ENCODE results near the gene FAM153A.
"Not testable (repeated sequence)": the region's sequence is repeated elsewhere in the genome, so short reads cannot be mapped to it uniquely, and the experiment has no call there.

The FAM153A gene

DNA sequence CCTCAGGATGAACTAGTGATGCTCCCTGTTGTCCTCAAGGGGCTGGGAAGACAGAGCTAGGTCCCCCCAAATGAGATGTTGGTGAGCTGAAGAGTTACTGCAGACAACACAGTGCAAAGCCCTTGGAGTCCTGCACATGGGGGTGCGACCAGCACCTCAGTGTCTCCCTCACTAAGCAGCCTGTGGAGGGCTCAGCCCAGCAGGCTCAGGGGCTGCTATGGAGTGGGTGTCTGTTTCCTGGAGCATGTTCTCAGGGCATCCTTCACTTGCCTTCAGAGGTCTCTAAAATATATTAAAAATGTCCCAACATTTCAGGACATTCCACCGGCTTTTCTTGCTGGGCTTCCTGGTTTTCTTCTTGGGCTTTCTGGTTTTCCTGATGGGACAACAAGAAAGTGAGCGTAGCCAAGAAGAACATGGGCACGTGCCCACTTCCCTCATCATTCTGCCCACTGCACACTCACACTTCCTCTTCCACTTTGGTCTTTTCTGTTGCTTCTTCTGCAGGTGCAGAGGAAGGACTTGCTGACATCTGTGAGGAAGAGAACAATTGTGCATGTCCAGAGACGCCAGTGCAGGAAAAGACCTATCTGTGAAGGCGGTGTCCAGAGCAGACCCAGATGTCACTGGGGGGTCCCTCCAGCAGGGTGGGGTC lies 58.7 kb downstream of the FAM153A start:
- not testable (repeated sequence) for DNase-seq

DNA sequence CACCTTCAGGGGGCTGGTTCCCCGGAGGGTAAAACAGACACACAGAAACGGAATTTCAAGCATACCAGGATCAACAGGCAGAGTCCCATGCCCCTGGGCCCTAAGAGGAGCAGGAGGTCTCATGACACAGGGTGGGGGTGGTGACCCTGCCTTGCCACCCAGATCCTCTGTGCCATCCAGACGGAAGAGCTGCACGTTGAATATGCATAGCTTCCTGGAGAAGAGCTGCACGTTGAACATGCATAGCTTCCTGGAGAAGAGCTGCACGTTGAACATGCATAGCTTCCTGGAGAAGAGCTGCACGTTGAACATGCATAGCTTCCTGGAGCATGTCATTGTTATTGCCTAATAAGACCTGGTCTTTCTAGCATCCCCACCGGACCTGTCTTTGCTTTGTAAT lies 59.9 kb downstream of the FAM153A start:
- DNase-seq = not testable (repeated sequence)

DNA sequence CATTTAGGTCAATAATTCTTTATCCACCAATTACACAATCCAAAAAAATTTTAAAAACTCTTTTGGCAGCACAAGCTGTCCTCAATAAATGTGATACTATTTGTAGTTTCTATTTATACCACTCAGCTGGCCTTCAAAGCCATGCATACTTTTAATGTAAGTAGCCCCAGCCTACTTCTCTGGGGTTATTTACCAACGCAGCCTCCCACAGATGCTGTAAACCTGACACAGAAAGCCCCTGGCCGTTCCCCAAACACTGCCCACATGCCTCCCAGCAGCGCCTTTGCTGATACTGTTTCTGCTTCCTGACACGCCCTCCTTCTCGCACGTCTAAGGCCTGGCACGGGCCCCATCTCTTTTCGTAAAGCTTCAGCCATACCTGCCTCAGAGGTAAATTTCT lies 62.7 kb downstream of the FAM153A start:
- not testable (repeated sequence) for DNase-seq

DNA sequence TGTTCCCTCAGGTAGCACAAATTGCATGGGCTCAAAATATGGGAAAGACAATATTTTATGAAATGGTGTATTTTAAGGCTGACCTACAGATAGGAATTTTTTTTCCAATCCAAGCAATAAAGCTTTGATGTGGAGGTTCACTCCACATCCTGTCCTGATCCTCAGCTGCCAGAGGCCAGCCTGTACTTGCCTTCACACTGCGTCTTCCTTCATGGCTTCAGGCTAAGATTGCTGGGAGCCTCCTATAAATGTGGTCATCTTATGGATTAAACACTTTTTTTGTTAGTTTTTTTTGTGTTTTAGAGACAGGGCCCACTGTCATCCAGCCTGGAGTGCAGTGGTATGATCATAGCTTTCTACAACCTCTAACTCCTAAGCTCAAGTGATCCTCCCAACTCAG lies 67.3 kb downstream of the FAM153A start:
- DNase-seq = not testable (repeated sequence)

DNA sequence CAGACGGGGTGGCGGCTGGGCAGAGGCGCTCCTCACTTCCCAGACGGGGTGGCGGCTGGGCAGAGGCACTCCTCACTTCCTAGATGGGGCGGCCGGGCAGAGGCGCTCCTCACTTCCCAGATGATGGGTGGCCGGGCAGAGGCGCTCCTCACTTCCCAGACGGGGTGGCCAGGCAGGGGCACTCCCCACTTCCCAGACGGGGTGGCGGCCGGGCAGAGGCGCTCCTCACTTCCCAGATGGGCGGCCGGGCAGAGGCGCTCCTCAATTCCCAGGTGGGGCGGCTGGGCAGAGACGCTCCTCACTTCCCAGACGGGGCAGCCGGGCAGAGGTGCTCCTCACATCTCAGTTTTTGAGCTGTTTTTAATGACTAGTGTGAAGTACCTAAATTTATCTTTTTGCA lies 86.6 kb downstream of the FAM153A start:
- DNase-seq = not testable (repeated sequence)

DNA sequence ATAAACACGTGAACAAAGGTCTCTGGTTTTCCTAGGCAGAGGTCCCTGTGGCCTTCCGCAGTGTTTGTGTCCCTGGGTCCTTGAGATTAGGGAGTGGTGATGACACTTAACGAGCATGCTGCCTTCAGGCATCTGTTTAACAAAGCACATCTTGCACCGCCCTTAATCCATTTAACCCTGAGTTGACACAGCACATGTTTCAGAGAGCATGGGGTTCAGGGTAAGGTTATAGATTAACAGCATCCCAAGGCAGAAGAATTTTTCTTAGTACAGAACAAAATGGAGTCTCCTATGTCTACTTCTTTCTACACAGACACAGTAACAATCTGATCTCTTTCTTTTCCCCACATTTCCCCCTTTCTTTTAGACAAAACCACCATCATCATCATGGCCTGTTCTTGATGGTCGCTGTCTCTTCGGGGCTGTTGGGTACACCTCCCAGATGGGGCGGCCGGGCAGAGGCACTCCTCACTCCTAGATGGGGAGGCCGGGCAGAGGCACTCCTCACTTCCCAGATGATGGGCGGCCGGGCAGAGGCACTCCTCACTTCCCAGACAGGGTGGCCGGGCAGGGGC lies 87.3 kb downstream of the FAM153A start:
- DNase-seq = not testable (repeated sequence)

DNA sequence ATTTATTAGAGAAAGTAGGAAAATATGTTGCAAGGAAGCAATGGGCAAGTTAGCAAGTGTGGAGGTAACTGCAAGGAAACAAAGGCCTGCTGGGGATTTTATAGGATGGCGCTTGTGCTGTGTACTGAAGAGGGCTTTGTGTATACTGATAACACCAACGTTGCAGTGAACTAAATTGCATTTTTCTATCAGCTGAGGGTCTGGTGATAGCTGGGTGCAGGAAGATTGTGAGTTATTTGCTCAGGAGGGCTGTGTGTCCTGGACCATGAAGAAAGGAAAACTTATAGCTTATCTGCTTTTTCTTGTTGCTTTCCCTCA lies 88.2 kb downstream of the FAM153A start:
- DNase-seq = not testable (repeated sequence)

DNA sequence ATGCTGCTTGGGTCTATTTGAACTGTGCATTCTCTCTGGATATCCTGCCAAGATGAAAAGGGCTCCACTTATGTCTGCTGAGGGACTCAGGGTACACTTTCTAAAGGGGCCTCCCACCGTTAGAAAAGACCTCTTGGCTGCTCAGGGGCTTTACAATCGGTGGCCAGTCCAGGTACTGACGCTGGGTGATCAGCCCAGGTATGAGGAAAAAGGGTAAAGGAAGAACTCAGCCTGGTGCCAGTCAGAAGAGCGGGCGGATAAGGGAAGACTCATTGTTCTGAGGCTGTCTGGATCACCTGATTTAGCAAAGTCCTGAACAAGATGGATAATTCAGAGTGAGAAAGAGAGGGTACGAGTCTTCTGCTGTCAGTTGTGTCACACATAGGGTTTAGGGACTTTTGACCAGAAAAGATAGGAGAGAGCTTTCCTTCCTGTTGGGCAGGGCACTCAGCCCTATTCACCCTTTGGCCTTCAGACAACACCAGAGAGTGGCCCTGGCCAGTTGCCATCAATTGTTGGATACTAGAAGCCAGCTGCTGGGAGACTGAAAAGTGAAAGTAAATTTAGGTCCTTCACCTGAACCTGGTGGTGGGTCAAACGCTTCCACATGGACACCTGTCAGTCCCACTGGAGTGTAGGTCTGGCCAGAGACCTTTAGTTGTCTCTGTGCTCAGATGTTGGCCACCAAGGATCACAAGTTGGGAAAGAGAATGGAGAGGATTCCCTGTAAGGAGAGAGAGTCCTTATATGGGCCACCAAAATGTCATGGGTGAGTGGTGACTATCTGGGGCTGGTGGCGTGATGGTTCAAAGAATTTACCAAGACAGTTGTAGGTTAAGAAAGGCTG lies 88.8 kb downstream of the FAM153A start:
- not testable (repeated sequence) for DNase-seq

DNA sequence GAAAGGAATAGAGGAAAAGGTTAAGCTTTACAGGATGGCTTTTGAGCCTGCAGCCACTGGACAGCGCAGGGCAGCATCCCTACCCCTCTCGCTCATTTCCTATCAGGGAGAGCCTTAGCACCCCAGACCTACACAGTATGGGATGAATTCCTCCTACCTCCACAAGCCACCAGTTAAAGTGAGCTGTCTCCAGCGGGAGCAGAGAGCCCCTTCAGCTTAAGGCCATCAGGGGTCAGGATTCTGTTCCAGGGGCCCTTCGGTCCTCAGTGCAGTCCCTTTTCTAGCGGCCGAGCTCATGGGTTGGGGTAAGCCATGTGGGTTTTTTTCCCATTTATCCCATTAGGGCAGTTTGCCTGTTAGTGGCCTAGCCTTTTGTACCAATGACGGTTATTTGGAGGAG lies 89.7 kb downstream of the FAM153A start:
- DNase-seq = not testable (repeated sequence)

DNA sequence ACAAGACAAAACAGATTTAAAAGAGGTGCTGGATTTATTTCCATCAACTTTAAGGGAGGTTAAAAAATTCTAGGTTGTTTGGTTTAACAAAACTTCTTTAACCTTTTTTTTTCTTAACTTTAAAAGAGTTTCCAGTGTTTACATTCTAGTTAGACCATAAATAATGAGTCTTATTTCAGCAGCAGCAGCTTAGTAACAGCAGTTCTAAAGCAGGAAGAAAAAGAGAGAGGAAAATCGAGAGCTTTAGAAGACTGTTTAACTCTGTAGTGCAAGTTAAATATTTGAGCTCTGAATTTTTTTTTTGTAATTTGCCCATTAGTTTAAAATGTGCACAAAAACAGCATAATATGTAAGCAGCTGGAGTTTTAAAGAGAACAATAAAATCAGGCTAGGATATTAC lies 90.2 kb downstream of the FAM153A start:
- not testable (repeated sequence) for DNase-seq

DNA sequence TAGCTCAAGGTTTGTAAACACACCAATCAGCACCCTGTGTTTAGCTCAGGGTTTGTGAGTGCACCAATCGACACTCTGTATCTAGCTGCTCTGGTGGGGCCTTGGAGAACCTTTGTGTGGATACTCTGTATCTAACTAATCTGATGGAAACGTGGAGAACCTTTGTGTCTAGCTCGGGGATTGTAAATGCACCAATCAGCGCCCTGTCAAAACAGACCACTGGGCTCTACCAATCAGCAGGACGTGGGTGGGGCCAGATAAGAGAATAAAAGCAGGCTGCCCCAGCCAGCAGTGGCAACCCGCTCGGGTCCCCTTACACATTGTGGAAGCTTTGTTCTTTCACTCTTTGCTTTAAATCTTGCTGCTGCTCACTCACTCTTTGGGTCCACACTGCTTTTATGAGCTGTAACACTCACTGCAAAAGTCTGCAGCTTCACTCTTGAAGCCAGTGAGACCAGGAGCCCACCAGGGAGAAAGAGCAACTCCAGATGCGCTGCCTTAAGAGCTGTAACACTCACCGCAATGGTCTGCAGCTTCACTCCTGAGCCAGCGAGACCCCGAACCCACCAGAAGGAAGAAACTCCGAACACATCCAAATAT lies 93.6 kb downstream of the FAM153A start:
- DNase-seq = not testable (repeated sequence)

DNA sequence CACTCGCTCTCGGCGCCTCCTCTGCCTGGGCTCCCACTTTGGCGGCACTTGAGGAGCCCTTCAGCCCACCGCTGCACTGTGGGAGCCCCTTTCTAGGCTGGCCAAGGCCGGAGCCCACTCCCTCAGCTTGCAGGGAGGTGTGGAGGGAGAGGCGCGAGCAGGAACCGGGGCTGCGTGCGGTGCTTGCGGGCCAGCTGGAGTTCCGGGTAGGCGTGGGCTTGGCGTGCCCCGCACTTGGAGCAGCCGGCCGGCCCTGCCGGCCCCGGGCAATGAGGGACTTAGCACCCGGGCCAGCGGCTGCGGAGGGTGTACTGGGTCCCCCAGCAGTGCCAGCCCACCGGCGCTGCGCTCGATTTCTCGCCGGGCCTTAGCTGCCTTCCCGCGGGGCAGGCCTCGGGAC lies 94.6 kb downstream of the FAM153A start:
- not testable (repeated sequence) for DNase-seq

DNA sequence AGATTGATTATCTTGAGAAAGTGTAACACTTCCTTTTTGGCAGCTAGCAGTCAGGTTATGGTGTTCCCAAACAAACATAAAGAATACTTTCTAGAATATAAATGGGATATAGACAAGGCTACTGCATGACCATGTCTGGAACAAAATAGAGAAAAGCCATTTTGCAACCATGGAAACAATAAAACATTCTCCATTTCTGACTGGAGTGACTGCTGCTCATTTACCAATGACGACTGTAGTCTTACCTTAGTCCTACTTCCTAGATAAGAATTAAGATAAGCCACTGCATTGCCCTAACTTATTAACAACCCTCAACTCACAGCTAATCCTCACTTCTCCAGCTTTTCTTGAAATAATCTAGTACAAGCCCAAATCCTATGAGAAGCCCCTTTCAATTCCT lies 100.8 kb downstream of the FAM153A start:
- DNase-seq = not testable (repeated sequence)
